Calu3 (cell line): ENCODE measurements around the gene RB1. TPM values are rescaled to one million over a fixed set of nuclear protein-coding genes. Genes with fewer than 3 reads are reported as not detected.
"Not testable (repeated sequence)": the region's sequence is repeated elsewhere in the genome, so short reads cannot be mapped to it uniquely, and the experiment has no call there.

ENCODE experiments used
- BruUV-seq: library from RNA; stranded (reverse); fragments of 400-500 nt; replicated peaks from 2 replicates; lab custom pipeline; 2021; lab: Mats Ljungman, UMichigan
- CTCF ChIA-PET: fragments of 300-600 bp; sonication (Branson Sonifier 250); formaldehyde crosslinking; loops from one replicate; lab custom pipeline; 2022; ENCODE audit warnings: antibody characterized with exemption; lab: Charles Lee
- DNase-seq: peaks from one replicate; pipeline ENCODE4 v3.0.0; 2022
- H3K27ac Mint-ChIP-seq: one replicate; pipeline ENCODE4 v1.8.0; 2022; ENCODE audit warnings: mixed read lengths; ENCODE audit not compliant: unreplicated experiment
- H3K27me3 Mint-ChIP-seq: one replicate; pipeline ENCODE4 v1.8.0; 2022; ENCODE audit warnings: mixed read lengths; ENCODE audit not compliant: unreplicated experiment
- H3K36me3 Mint-ChIP-seq: one replicate; pipeline ENCODE4 v1.8.0; 2022; ENCODE audit warnings: mild to moderate bottlenecking, moderate library complexity, mixed read lengths; ENCODE audit not compliant: insufficient read depth, unreplicated experiment
- H3K4me1 Mint-ChIP-seq: one replicate; pipeline ENCODE4 v1.8.0; 2022; ENCODE audit warnings: mild to moderate bottlenecking, low read depth, mixed read lengths; ENCODE audit not compliant: unreplicated experiment
- H3K4me3 Mint-ChIP-seq: one replicate; pipeline ENCODE4 v1.8.0; 2022; ENCODE audit warnings: mild to moderate bottlenecking, low read depth, moderate library complexity, mixed read lengths; ENCODE audit not compliant: unreplicated experiment
- H3K9me3 Mint-ChIP-seq: one replicate; pipeline ENCODE4 v1.8.0; 2022; ENCODE audit warnings: low read depth, mixed read lengths; ENCODE audit not compliant: unreplicated experiment
- intact Hi-C: fragments of 100-400 bp; cut with micrococcal nuclease; formaldehyde crosslinking; loops from one replicate; pipeline ENCODE4 v1.10.0; 2022; ENCODE audit not compliant: unreplicated experiment
- total RNA-seq: library from RNA; stranded (reverse); gene quantifications from 2 replicates; pipeline ENCODE4 v1.2.3, GENCODE V29; 2022
- TF ChIP-seq, protein P1 (sequence below): fragments of 200-600 bp; IDR thresholded peaks from one replicate; pipeline ENCODE4 v1.8.0; 2022; ENCODE audit warnings: antibody characterized with exemption; ENCODE audit not compliant: unreplicated experiment

RB1 gene
- total RNA-seq, 1 experiment from 2014 or later, result 38.8 TPM

DNA sequence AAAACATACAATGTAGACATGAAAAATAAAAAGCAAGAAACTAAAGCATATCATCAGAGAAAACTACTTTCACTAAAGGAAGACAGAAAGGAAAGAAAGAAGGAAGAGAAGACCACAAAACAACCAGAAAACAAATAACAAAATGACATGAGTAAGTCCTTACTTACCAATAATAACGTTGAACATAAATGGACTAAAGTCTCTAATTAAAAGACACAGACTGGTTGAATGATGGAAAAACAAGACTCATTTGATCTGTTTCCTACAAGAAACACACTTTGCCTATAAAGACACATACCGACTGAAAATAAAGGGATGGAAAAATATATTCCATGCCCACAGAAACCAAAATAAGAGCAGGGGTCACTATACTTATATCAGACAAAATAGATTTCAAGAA is 46.0 kb downstream of the RB1 start:
- H3K27me3 Mint-ChIP-seq, result no peaks in the 10 kb centered on the region
- no TSS peak for BruUV-seq
- TF ChIP-seq, protein P1, sequence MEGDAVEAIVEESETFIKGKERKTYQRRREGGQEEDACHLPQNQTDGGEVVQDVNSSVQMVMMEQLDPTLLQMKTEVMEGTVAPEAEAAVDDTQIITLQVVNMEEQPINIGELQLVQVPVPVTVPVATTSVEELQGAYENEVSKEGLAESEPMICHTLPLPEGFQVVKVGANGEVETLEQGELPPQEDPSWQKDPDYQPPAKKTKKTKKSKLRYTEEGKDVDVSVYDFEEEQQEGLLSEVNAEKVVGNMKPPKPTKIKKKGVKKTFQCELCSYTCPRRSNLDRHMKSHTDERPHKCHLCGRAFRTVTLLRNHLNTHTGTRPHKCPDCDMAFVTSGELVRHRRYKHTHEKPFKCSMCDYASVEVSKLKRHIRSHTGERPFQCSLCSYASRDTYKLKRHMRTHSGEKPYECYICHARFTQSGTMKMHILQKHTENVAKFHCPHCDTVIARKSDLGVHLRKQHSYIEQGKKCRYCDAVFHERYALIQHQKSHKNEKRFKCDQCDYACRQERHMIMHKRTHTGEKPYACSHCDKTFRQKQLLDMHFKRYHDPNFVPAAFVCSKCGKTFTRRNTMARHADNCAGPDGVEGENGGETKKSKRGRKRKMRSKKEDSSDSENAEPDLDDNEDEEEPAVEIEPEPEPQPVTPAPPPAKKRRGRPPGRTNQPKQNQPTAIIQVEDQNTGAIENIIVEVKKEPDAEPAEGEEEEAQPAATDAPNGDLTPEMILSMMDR, result no peak
- DNase-seq, result no peak
- no peaks in the 10 kb centered on the region for H3K36me3 Mint-ChIP-seq
- intact Hi-C loops, result no loop called here
- peaks cover 8% of the 10 kb centered on the region for H3K9me3 Mint-ChIP-seq
- CTCF ChIA-PET, result no interaction called here
- no peaks in the 10 kb centered on the region for H3K4me1 Mint-ChIP-seq
- H3K4me3 Mint-ChIP-seq, result no peak overlapping the region
- no peak overlapping the region for H3K27ac Mint-ChIP-seq

DNA sequence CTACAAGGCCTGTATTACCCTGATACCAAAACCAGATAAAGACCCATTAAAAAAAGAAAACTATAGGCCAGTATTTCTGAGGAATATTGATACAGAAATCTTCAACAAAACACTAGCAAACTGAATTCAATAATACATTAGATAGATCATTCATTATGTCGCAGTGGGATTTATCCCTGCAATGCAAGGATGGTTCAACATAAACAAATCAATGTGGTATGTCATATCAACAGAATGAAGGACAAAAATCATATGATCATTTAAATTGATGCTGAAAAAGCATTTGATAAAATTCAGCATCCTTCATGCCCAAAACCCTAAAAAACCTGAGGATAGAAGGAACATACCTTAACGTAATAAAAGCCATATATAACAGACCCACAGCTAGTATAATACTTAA is 50.0 kb downstream of the RB1 start:
- Mint-ChIP-seq H3K27me3 (no peaks in the 10 kb centered on the region), H3K9me3 (peaks cover 8% of the 10 kb centered on the region), H3K4me1 (no peaks in the 10 kb centered on the region), H3K4me3 (no peak overlapping the region), H3K27ac (no peak overlapping the region), H3K36me3 (no peaks in the 10 kb centered on the region)
- CTCF ChIA-PET, result no interaction called here
- intact Hi-C loops, result no loop called here
- TF ChIP-seq, protein P1, result no peak
- DNase-seq, result no peak
- no TSS peak for BruUV-seq

DNA sequence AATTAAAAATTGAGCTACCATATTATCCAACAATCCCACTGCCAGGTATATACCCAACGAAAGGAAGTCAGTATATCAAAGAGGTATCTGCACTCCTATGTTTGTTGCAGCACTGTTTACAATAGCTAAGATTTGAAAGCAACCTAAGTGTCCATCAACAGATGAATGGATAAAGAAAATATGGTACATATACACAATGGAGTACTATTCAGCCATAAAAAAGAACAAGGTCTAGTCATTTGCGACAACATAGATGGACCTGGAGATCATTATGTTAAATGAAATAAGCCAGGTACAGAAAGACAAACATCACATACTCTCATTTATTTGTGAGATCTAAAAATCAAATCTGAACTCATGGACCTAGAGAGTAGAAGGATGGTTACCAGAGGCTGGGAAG is 52.0 kb downstream of the RB1 start:
- H3K36me3 Mint-ChIP-seq, H3K27me3 Mint-ChIP-seq, H3K9me3 Mint-ChIP-seq, H3K27ac Mint-ChIP-seq, H3K4me3 Mint-ChIP-seq, H3K4me1 Mint-ChIP-seq, DNase-seq, CTCF ChIA-PET, BruUV-seq, intact Hi-C loops: not testable (repeated sequence)

DNA sequence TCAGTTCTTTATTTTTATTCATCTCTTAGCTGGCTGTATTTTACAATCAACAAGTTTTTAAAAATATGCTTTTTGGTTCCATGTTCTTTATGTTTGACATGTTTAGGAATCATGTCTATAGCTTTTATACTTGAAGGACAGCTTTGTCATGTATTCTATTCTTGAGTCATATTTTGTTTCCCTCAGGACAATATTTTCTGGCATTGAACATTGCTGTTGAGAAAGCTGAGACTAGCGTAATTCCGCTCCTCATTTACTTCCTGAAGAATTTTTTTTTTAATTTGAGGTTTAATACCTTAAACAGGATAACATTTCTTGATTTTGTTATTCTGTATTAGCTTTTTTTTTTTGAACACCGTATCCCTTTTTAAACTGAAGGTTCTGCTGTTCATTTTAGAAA is 53.2 kb downstream of the RB1 start:
- Mint-ChIP-seq H3K9me3 (peaks cover 6% of the 10 kb centered on the region), H3K27ac (no peak overlapping the region)
- CTCF ChIA-PET, result interaction anchor here (0.5 kb wide), 1 partner anchor 53 kb away, joined by 4 read pairs; no protein-coding TSS in a partner anchor

DNA sequence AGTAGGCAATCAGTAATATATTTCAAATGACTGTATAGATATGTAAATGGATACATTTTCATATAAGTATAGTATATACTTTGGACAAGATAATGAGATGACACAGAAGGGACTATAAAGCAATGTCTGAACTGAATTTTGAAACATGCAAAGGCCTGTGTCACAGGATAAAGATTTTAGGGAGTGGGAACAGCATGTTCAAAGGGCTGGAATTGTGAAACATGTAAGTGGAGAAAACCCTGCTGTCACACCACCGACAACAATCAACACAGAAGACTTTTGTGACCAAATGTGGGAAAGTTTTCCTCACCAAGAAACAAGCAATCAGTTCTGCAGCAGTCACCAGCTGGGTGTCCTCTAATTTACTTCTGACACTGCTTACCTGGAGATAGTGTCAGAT is 66.4 kb downstream of the RB1 start:
- no peak overlapping the region for H3K4me3 Mint-ChIP-seq
- intact Hi-C loops, result no loop called here
- H3K27me3 Mint-ChIP-seq, result no peaks in the 10 kb centered on the region
- DNase-seq, result no peak
- TF ChIP-seq, protein P1, result no peak
- H3K9me3 Mint-ChIP-seq, result peaks cover 3% of the 10 kb centered on the region
- no peaks in the 10 kb centered on the region for H3K4me1 Mint-ChIP-seq
- no TSS peak for BruUV-seq
- no peak overlapping the region for H3K27ac Mint-ChIP-seq
- CTCF ChIA-PET, result no interaction called here
- H3K36me3 Mint-ChIP-seq, result peaks cover 7% of the 10 kb centered on the region

More for the DNA sequence above, 53.2 kb downstream of the RB1 start:
- no peaks in the 10 kb centered on the region for H3K27me3 Mint-ChIP-seq
- DNase-seq, result no peak
- no peak overlapping the region for H3K4me3 Mint-ChIP-seq
- TF ChIP-seq, protein P1, result no peak
- intact Hi-C loops, result no loop called here
- H3K36me3 Mint-ChIP-seq, result peaks cover 6% of the 10 kb centered on the region
- no TSS peak for BruUV-seq
- no peaks in the 10 kb centered on the region for H3K4me1 Mint-ChIP-seq
